ENCODE results near the gene SERAC1. TPM values are rescaled to one million over a fixed set of nuclear protein-coding genes. Genes with fewer than 3 reads are reported as not detected.
A peak's percentile ranks its signal among the peaks of the same experiment; 100 is the strongest.
"Not testable (repeated sequence)": the region's sequence is repeated elsewhere in the genome, so short reads cannot be mapped to it uniquely, and the experiment has no call there.

SERAC1 gene
- total RNA-seq, 3 donors from 2014 or later, result 1.8 to 2.5 (median 2.3) TPM

- no peak for ATAC-seq
- H3K9me3 Mint-ChIP-seq, result no peaks in the 10 kb centered on the region
- DNase-seq, result no peak
- no peak overlapping the region for H3K4me3 Mint-ChIP-seq
- H3K36me3 Mint-ChIP-seq (ENCODE audit: insufficient read depth), result peaks cover 10% of the 10 kb centered on the region
- H3K27me3 Mint-ChIP-seq (ENCODE audit: low read depth), result no peaks in the 10 kb centered on the region
- H3K4me1 Mint-ChIP-seq (ENCODE audit: low read depth), result peaks cover 6% of the 10 kb centered on the region
Observed at GRCh38 chr6:158160932-158161539, 7.0 kb downstream of the SERAC1 start.

- DNase-seq (no peak), ATAC-seq (no peak)
- peaks cover 14% of the 10 kb centered on the region for H3K36me3 Mint-ChIP-seq (ENCODE audit: insufficient read depth)
- H3K27me3 Mint-ChIP-seq (ENCODE audit: low read depth), result no peaks in the 10 kb centered on the region
- H3K4me1 Mint-ChIP-seq (ENCODE audit: low read depth), result peaks cover 3% of the 10 kb centered on the region
- no peaks in the 10 kb centered on the region for H3K9me3 Mint-ChIP-seq
- H3K4me3 Mint-ChIP-seq, result no peak overlapping the region
Observed at GRCh38 chr6:158158748-158159147, 9.3 kb downstream of the SERAC1 start.

DNA sequence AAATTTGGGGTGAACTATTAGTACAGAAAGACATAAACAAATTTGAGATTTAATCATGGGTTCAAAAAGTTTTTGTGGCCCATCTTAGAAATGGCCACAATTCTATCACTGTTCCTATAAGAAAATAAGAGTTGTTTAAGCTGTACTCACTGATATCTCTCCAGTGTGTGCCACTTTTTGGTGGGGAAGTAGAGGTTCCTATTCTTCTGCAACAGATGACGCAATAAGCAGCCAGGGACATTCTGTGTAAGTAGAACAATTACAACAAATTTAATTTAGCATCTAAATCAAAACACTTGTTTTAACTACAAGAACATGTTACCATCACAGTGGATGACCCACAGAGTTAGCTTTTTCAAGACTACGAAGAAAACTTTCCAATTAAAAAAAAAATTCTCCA, 9.9 kb downstream of the SERAC1 start:
- Mint-ChIP-seq H3K4me1 (ENCODE audit: low read depth) (peaks cover 3% of the 10 kb centered on the region), H3K4me3 (no peak overlapping the region), H3K27me3 (ENCODE audit: low read depth) (no peaks in the 10 kb centered on the region)

GRCh38 chr6:158157064-158157764, 10.8 kb downstream of the SERAC1 start:
- DNase-seq (no peak), ATAC-seq (no peak)
- peaks cover 14% of the 10 kb centered on the region for H3K36me3 Mint-ChIP-seq (ENCODE audit: insufficient read depth)
- no peaks in the 10 kb centered on the region for H3K9me3 Mint-ChIP-seq
- H3K4me1 Mint-ChIP-seq (ENCODE audit: low read depth), result peaks cover 3% of the 10 kb centered on the region
- no peaks in the 10 kb centered on the region for H3K27me3 Mint-ChIP-seq (ENCODE audit: low read depth)
- H3K4me3 Mint-ChIP-seq, result no peak overlapping the region

More for the DNA sequence above, 9.9 kb downstream of the SERAC1 start:
- no peak for DNase-seq
- Mint-ChIP-seq H3K9me3 (no peaks in the 10 kb centered on the region), H3K36me3 (ENCODE audit: insufficient read depth) (peaks cover 14% of the 10 kb centered on the region)
- no peak for ATAC-seq

- no peak overlapping the region for H3K4me3 Mint-ChIP-seq
- DNase-seq (no peak), ATAC-seq (no peak)
- H3K36me3 Mint-ChIP-seq (ENCODE audit: insufficient read depth), result peaks cover 15% of the 10 kb centered on the region
- H3K27me3 Mint-ChIP-seq (ENCODE audit: low read depth), result no peaks in the 10 kb centered on the region
- H3K4me1 Mint-ChIP-seq (ENCODE audit: low read depth), result no peaks in the 10 kb centered on the region
- no peaks in the 10 kb centered on the region for H3K9me3 Mint-ChIP-seq
Observed at GRCh38 chr6:158154816-158155215, 13.2 kb downstream of the SERAC1 start.

GRCh38 chr6:158153576-158153975, 14.5 kb downstream of the SERAC1 start:
- H3K4me3 Mint-ChIP-seq, result no peak overlapping the region
- peaks cover 15% of the 10 kb centered on the region for H3K36me3 Mint-ChIP-seq (ENCODE audit: insufficient read depth)
- H3K27me3 Mint-ChIP-seq (ENCODE audit: low read depth), result no peaks in the 10 kb centered on the region
- ATAC-seq (no peak), DNase-seq (no peak)
- H3K4me1 Mint-ChIP-seq (ENCODE audit: low read depth), result no peaks in the 10 kb centered on the region
- no peaks in the 10 kb centered on the region for H3K9me3 Mint-ChIP-seq

GRCh38 chr6:158152659-158153058, 15.4 kb downstream of the SERAC1 start:
- H3K27me3 Mint-ChIP-seq (ENCODE audit: low read depth), result no peaks in the 10 kb centered on the region
- DNase-seq, result no peak
- ATAC-seq, result no peak
- no peaks in the 10 kb centered on the region for H3K4me1 Mint-ChIP-seq (ENCODE audit: low read depth)
- no peak overlapping the region for H3K4me3 Mint-ChIP-seq
- H3K36me3 Mint-ChIP-seq (ENCODE audit: insufficient read depth), result peaks cover 15% of the 10 kb centered on the region
- H3K9me3 Mint-ChIP-seq, result no peaks in the 10 kb centered on the region

DNA sequence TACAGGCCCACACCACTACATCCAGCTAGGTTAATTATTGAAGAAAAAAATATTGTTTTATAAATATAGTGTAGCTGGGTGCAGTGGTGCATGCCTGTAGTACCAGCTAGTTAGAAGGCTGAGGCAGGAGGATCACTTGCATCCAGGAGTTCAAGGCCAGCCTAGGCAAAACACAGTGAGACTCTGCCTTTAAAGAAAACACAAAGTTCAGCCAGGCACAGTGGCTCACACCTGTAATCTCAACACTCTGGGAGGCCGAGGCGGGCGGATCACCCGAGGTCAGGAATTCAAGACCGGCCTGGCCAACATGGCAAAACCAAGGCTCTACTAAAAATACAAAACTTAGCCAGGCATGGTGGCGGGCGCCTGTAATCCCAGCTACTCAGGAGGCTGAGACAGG, 16.0 kb downstream of the SERAC1 start:
- H3K27me3 Mint-ChIP-seq (ENCODE audit: low read depth), result not testable (repeated sequence)

GRCh38 chr6:158150701-158151100, 17.4 kb downstream of the SERAC1 start:
- no peaks in the 10 kb centered on the region for H3K4me1 Mint-ChIP-seq (ENCODE audit: low read depth)
- no peak overlapping the region for H3K4me3 Mint-ChIP-seq
- H3K9me3 Mint-ChIP-seq, result no peaks in the 10 kb centered on the region
- DNase-seq (no peak), ATAC-seq (no peak)
- H3K27me3 Mint-ChIP-seq (ENCODE audit: low read depth), result no peaks in the 10 kb centered on the region
- peaks cover 14% of the 10 kb centered on the region for H3K36me3 Mint-ChIP-seq (ENCODE audit: insufficient read depth)

More for the DNA sequence above, 16.0 kb downstream of the SERAC1 start:
- H3K36me3 Mint-ChIP-seq (ENCODE audit: insufficient read depth), result peaks cover 11% of the 10 kb centered on the region
- not testable (repeated sequence) for H3K4me1 Mint-ChIP-seq (ENCODE audit: low read depth); H3K9me3 Mint-ChIP-seq; H3K4me3 Mint-ChIP-seq; ATAC-seq; DNase-seq

DNA sequence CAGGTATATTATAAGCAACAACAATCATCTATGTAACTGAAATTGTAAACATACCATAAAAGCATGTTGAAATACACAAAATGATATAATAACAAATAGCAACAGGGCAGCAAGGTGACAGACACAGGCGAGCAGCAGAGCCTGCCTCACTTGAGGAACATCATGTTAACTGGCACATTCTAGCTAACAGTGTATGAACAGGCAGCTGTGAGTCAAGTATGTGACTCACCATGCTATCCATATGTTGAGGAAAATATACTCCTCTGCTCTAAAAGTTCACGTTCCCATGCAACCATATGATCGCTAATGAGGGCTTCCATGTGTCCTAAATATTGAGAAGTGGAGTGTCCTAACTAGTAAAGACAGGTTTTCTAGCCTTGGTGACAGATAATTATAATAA, 18.4 kb downstream of the SERAC1 start:
- Mint-ChIP-seq H3K9me3 (no peaks in the 10 kb centered on the region), H3K4me3 (no peak overlapping the region), H3K36me3 (ENCODE audit: insufficient read depth) (peaks cover 12% of the 10 kb centered on the region), H3K4me1 (ENCODE audit: low read depth) (no peaks in the 10 kb centered on the region), H3K27me3 (ENCODE audit: low read depth) (no peaks in the 10 kb centered on the region)
- DNase-seq (no peak), ATAC-seq (no peak)

DNA sequence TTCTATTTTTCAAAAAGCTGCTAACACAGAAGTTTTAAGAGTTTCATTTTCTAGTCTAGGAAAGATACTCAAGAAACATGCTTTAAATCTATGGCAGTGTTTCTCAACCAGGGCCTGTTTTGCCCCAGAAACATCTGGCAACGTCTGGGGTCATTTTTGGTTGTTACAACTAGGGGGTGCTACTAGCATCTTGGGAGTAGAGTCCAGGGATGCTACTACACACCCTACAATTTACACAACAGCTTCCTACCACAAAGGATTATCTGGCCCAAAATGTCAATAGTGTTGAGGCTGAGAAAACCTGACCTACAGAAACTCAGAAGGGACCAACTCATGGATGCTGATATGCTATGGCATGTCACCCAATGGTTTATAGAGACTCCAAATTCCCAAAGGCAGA, 24.4 kb downstream of the SERAC1 start:
- Mint-ChIP-seq H3K9me3 (no peaks in the 10 kb centered on the region), H3K4me3 (no peak overlapping the region), H3K27me3 (ENCODE audit: low read depth) (no peaks in the 10 kb centered on the region), H3K4me1 (ENCODE audit: low read depth) (no peaks in the 10 kb centered on the region), H3K36me3 (ENCODE audit: insufficient read depth) (peaks cover 27% of the 10 kb centered on the region)
- ATAC-seq, result no peak
- DNase-seq, result no peak

GRCh38 chr6:158142789-158143188, 25.3 kb downstream of the SERAC1 start:
- no peaks in the 10 kb centered on the region for H3K4me1 Mint-ChIP-seq (ENCODE audit: low read depth)
- ATAC-seq, result no peak

DNA sequence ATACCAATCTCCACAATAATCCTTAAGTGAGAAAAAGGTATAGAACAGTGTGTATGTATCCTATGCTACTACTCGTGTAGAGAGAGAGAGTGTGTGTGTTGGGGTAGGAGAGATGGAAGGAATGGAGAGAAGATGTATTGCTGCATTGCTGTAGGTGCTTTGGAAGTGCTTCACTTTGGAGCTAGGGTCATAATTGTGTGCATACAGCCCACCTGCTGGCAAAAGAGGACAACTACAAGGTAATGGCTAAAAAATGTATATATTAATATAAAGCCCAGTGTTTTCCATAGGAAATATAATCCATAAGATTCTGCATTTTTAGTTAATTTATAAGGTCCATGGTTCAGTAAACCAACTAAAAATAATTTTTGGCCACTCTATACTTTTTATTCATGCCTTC, 36.1 kb downstream of the SERAC1 start:
- no peaks in the 10 kb centered on the region for H3K27me3 Mint-ChIP-seq (ENCODE audit: low read depth)
- no peaks in the 10 kb centered on the region for H3K4me1 Mint-ChIP-seq (ENCODE audit: low read depth)
- ATAC-seq (peak in 1 of 2 donors; percentile 53), DNase-seq (no peak)
- H3K9me3 Mint-ChIP-seq, result no peaks in the 10 kb centered on the region
- H3K36me3 Mint-ChIP-seq (ENCODE audit: insufficient read depth), result peaks cover 11% of the 10 kb centered on the region
- H3K4me3 Mint-ChIP-seq, result no peak overlapping the region

More at GRCh38 chr6:158142789-158143188, 25.3 kb downstream of the SERAC1 start:
- H3K36me3 Mint-ChIP-seq (ENCODE audit: insufficient read depth), result peaks cover 24% of the 10 kb centered on the region
- H3K9me3 Mint-ChIP-seq, result no peaks in the 10 kb centered on the region
- H3K4me3 Mint-ChIP-seq, result no peak overlapping the region
- no peaks in the 10 kb centered on the region for H3K27me3 Mint-ChIP-seq (ENCODE audit: low read depth)
- no peak for DNase-seq

- no peaks in the 10 kb centered on the region for H3K27me3 Mint-ChIP-seq (ENCODE audit: low read depth)
- peaks cover 37% of the 10 kb centered on the region for H3K36me3 Mint-ChIP-seq (ENCODE audit: insufficient read depth)
- no peaks in the 10 kb centered on the region for H3K9me3 Mint-ChIP-seq
- ATAC-seq, result no peak
- no peak for DNase-seq
- H3K4me3 Mint-ChIP-seq, result no peak overlapping the region
- no peaks in the 10 kb centered on the region for H3K4me1 Mint-ChIP-seq (ENCODE audit: low read depth)
Observed at GRCh38 chr6:158125271-158125670, 42.8 kb downstream of the SERAC1 start.

DNA sequence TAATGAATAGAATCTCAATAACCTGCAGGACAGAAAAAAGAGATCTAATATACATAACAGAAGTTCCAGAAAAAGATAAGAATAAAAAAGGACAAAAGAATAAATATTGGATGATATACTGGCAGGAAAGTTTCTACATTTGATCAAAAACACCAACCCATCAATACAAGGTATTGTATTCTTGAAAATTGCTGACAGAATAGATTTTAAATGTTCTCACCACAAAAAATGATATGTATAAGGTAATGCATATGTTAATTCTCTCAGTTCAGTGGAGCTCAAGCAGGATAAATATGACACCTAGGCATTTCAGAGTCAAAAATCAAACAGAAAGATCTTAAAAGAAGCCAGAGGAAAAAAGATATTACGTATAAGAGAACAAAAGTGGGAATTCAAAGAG, 43.8 kb downstream of the SERAC1 start:
- no peak overlapping the region for H3K4me3 Mint-ChIP-seq
- no peaks in the 10 kb centered on the region for H3K9me3 Mint-ChIP-seq
- no peaks in the 10 kb centered on the region for H3K27me3 Mint-ChIP-seq (ENCODE audit: low read depth)
- no peak for DNase-seq
- peaks cover 37% of the 10 kb centered on the region for H3K36me3 Mint-ChIP-seq (ENCODE audit: insufficient read depth)
- no peak for ATAC-seq
- no peaks in the 10 kb centered on the region for H3K4me1 Mint-ChIP-seq (ENCODE audit: low read depth)
